ENCODE results near the gene SCYGR8. TPM values are rescaled to one million over a fixed set of nuclear protein-coding genes. Genes with fewer than 3 reads are reported as not detected.

Gene SCYGR8
- polyA plus RNA-seq, 1 of the 3 experiments (the other 2 are of a cell fraction) = not detected

- H3K79me2 ChIP-seq (ENCODE audit: insufficient read depth) = no peaks in the 10 kb centered on the region
- H4K20me1 ChIP-seq (ENCODE audit: insufficient read depth) = no peaks in the 10 kb centered on the region
- DNase-seq = no peak
- H3K9me2 ChIP-seq = no peaks in the 10 kb centered on the region
- 81% methylated on average over 8 of the region's 22 CpGs for WGBS (ENCODE audit: low lambda C conversion rate)
- ChIA-PET POLR2A (no interaction called here), CTCF (interaction anchor here (2.9 to 4.6 kb wide), 3 partner anchors 109 to 637 kb away, joined by 20 to 59 read pairs (median 52); no protein-coding TSS in a partner anchor)
- no peaks in the 10 kb centered on the region for H3K9me3 ChIP-seq
- H3K27me3 ChIP-seq (ENCODE audit: insufficient read depth) = no peaks in the 10 kb centered on the region
- H3K4me3 ChIP-seq (ENCODE audit: low read depth in 2 of 2, low read length in 1 of 2) = no peak overlapping the region
- TF ChIP-seq REST (IDR thresholded peaks at IDR 0.05; ENCODE audit: low read depth, low read length) = no peak
- TF ChIP-seq USF2 (IDR thresholded peaks at IDR 0.05; ENCODE audit: borderline replicate concordance, low read depth, low read length) = no peak
- TF ChIP-seq EZH2phosphoT487 (IDR thresholded peaks at IDR 0.05; ENCODE audit: borderline replicate concordance, low read depth) = no peak
- no peak overlapping the region for H3K4me2 ChIP-seq
- H2AFZ ChIP-seq (ENCODE audit: low read depth) = no peak overlapping the region
- H3K36me3 ChIP-seq (replicated peaks in 1 of 2; ENCODE audit: control insufficient read depth in 1 of 2, insufficient read depth in 2 of 2, low read length in 1 of 2) = no peaks in the 10 kb centered on the region
- no peak overlapping the region for H3K27ac ChIP-seq (ENCODE audit: low read depth in 2 of 2, low read length in 1 of 2)
- no peak overlapping the region for H3K9ac ChIP-seq
- peaks cover 4% of the 10 kb centered on the region for H3F3A ChIP-seq (replicated peaks; ENCODE audit: insufficient read depth)
- no peaks in the 10 kb centered on the region; a peak in 1 of 4 replicates for H3K4me1 ChIP-seq (ENCODE audit: control insufficient read depth in 1 of 2, insufficient read depth in 2 of 2, low read depth in 1 of 2, low read length in 1 of 2)
Measured at GRCh38 chr2:227767830-227768229, 22.1 kb downstream of the SCYGR8 start.

GRCh38 chr2:227772197-227772661, 26.5 kb downstream of the SCYGR8 start:
- no peaks in the 10 kb centered on the region for H3K9me2 ChIP-seq
- 53% methylated on average over 5 of the region's 5 CpGs for WGBS (ENCODE audit: low lambda C conversion rate)
- no peaks in the 10 kb centered on the region for H3K27me3 ChIP-seq (ENCODE audit: insufficient read depth)
- H3K27ac ChIP-seq (ENCODE audit: low read depth in 2 of 2, low read length in 1 of 2) = no peak overlapping the region
- ChIA-PET CTCF (interaction anchor here (1.8 kb wide), 1 partner anchor 15 kb away, joined by 3 read pairs; no protein-coding TSS in a partner anchor), POLR2A (no interaction called here)
- H3K9me3 ChIP-seq = no peaks in the 10 kb centered on the region
- no peak for DNase-seq
- H3K4me2 ChIP-seq = no peak overlapping the region
- H3K4me3 ChIP-seq (ENCODE audit: low read depth in 2 of 2, low read length in 1 of 2) = no peak overlapping the region
- H3F3A ChIP-seq (replicated peaks; ENCODE audit: insufficient read depth) = peaks cover 4% of the 10 kb centered on the region
- H3K4me1 ChIP-seq (ENCODE audit: control insufficient read depth in 1 of 2, insufficient read depth in 2 of 2, low read depth in 1 of 2, low read length in 1 of 2) = no peaks in the 10 kb centered on the region
- H3K9ac ChIP-seq = no peak overlapping the region
- no peaks in the 10 kb centered on the region for H3K79me2 ChIP-seq (ENCODE audit: insufficient read depth)
- no peak overlapping the region for H2AFZ ChIP-seq (ENCODE audit: low read depth)
- H3K36me3 ChIP-seq (replicated peaks in 1 of 2; ENCODE audit: control insufficient read depth in 1 of 2, insufficient read depth in 2 of 2, low read length in 1 of 2) = no peaks in the 10 kb centered on the region
- TF ChIP-seq NFIC (IDR thresholded peaks at IDR 0.05; ENCODE audit: borderline replicate concordance) (no peak), USF1 (IDR thresholded peaks at IDR 0.05; ENCODE audit: borderline replicate concordance, low read depth) (no peak), MXI1 (IDR thresholded peaks at IDR 0.05; ENCODE audit: low read depth, low read length) (no peak), PBX3 (IDR thresholded peaks at IDR 0.05) (no peak), NRF1 (IDR thresholded peaks at IDR 0.05; ENCODE audit: low read depth, low read length) (no peak), GATA2 (CRISPR knock-in tag; IDR thresholded peaks at IDR 0.05) (no peak), CTCF (IDR thresholded peaks at IDR 0.05) (no peak)
- H4K20me1 ChIP-seq (ENCODE audit: insufficient read depth) = no peaks in the 10 kb centered on the region
